ENCODE results near the gene TRAF7. TPM values are rescaled to one million over a fixed set of nuclear protein-coding genes. Genes with fewer than 3 reads are reported as not detected.

The TRAF7 gene
- total and polyA plus RNA-seq, 2 of the 13 experiments (the other 11 are each of a cell fraction or from before 2014, with no cell fraction given) = 47.9 to 65.6 TPM

GRCh38 chr16:2150418-2151187 is 5.0 kb upstream of the TRAF7 start (continued):
- TF ChIP-seq ZNF468 (CRISPR knock-in tag; IDR thresholded peaks at IDR 0.05) = 0 out of 2 replicates have a peak, but pooled peaks have one; percentile 24
- 0 out of 2 replicates have a peak, but pooled peaks have one; percentile 51 for TF ChIP-seq CSRNP1 (CRISPR knock-in tag; IDR thresholded peaks at IDR 0.05)
- TF ChIP-seq, protein P1, sequence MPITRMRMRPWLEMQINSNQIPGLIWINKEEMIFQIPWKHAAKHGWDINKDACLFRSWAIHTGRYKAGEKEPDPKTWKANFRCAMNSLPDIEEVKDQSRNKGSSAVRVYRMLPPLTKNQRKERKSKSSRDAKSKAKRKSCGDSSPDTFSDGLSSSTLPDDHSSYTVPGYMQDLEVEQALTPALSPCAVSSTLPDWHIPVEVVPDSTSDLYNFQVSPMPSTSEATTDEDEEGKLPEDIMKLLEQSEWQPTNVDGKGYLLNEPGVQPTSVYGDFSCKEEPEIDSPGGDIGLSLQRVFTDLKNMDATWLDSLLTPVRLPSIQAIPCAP (CRISPR knock-in tag; IDR thresholded peaks at IDR 0.05; ENCODE audit: low read depth) = no peak
- TF ChIP-seq AGO2 (optimal IDR thresholded peaks at IDR 0.05; ENCODE audit: low read depth, low read length) = peak; percentile 92
- TF ChIP-seq CCDC6 (CRISPR knock-in tag; IDR thresholded peaks at IDR 0.05) = no peak
- no peak for TF ChIP-seq ZNF431 (CRISPR knock-in tag; IDR thresholded peaks at IDR 0.05; ENCODE audit: borderline replicate concordance, low read depth)
- no peak for TF ChIP-seq NFIB (CRISPR knock-in tag; IDR thresholded peaks at IDR 0.05; ENCODE audit: borderline replicate concordance)
- TF ChIP-seq POLR2AphosphoS5 (IDR thresholded peaks at IDR 0.05; ENCODE audit: low read depth, low read length) = peak; percentile 62
- no peak for TF ChIP-seq JUNB (CRISPR knock-in tag; IDR thresholded peaks at IDR 0.05; ENCODE audit: borderline replicate concordance)
- 0 out of 2 replicates have a peak, but pooled peaks have one; percentile 8 for TF ChIP-seq ZSCAN5A (CRISPR knock-in tag; IDR thresholded peaks at IDR 0.05; ENCODE audit: borderline replicate concordance)
- peak; percentile 69; the same call in 1 of the 2 replicates for TF ChIP-seq RBFOX2 (IDR thresholded peaks at IDR 0.05; ENCODE audit: low read depth, low read length)
- TF ChIP-seq KDM5B (CRISPR knock-in tag; IDR thresholded peaks at IDR 0.05; ENCODE audit: borderline replicate concordance) = no peak
- no peak for TF ChIP-seq ZNF780A (CRISPR knock-in tag; IDR thresholded peaks at IDR 0.05)
- no peak for TF ChIP-seq ZNF292 (CRISPR knock-in tag; IDR thresholded peaks at IDR 0.05; ENCODE audit: borderline replicate concordance, low read depth)
- TF ChIP-seq SRSF9 (IDR thresholded peaks at IDR 0.05; ENCODE audit: borderline replicate concordance, insufficient read depth, low read depth, low read length, poor library complexity, severe bottlenecking) = no peak
- TF ChIP-seq ZNF687 (CRISPR knock-in tag; IDR thresholded peaks at IDR 0.05) = peak; percentile 62
- no peak for TF ChIP-seq ZNF672 (CRISPR knock-in tag; IDR thresholded peaks at IDR 0.05)
- TF ChIP-seq BCL6 (CRISPR knock-in tag; IDR thresholded peaks at IDR 0.05) = no peak
- TF ChIP-seq ZNF326 (CRISPR knock-in tag; IDR thresholded peaks at IDR 0.05; ENCODE audit: borderline replicate concordance) = peak; percentile 71; the same call in 1 of the 2 replicates
- no peak for TF ChIP-seq ZNF510 (CRISPR knock-in tag; IDR thresholded peaks at IDR 0.05; ENCODE audit: low read depth)
